ENCODE results near the gene MSI2.
A peak's percentile ranks its signal among the peaks of the same experiment; 100 is the strongest.

MSI2 gene

GRCh38 chr17:57384219-57384618 is 127.9 kb downstream of the MSI2 start:
- no peak overlapping the region for H3K27ac Mint-ChIP-seq
- no peak overlapping the region for H3K4me3 Mint-ChIP-seq
- peaks cover 42 to 45% of the 10 kb centered on the region in 2 donors for H3K9me3 Mint-ChIP-seq
- H3K4me1 Mint-ChIP-seq: peaks cover 8% of the 10 kb centered on the region
- DNase-seq: no peak
- ATAC-seq: no peak
- no peaks in the 10 kb centered on the region for H3K27me3 Mint-ChIP-seq

- no peak for ATAC-seq
- H3K27ac Mint-ChIP-seq: no peak overlapping the region
- DNase-seq: no peak
- no peaks in the 10 kb centered on the region for H3K27me3 Mint-ChIP-seq
- no peaks in the 10 kb centered on the region for H3K4me1 Mint-ChIP-seq
- H3K9me3 Mint-ChIP-seq: peaks cover 42 to 49% of the 10 kb centered on the region in 2 donors
- H3K4me3 Mint-ChIP-seq: no peak overlapping the region
These were observed 129.7 kb downstream of the MSI2 start for GRCh38 chr17:57385975-57386374.

- ATAC-seq: no peak
- H3K9me3 Mint-ChIP-seq: peaks cover 36 to 49% of the 10 kb centered on the region in 2 donors
- no peak overlapping the region for H3K4me3 Mint-ChIP-seq
- no peaks in the 10 kb centered on the region for H3K4me1 Mint-ChIP-seq
- H3K27ac Mint-ChIP-seq: no peak overlapping the region
- no peaks in the 10 kb centered on the region for H3K27me3 Mint-ChIP-seq
- DNase-seq: no peak
These were observed 131.3 kb downstream of the MSI2 start for GRCh38 chr17:57387575-57387974.

- H3K4me1 Mint-ChIP-seq: no peaks in the 10 kb centered on the region
- ATAC-seq (no peak), DNase-seq (no peak)
- H3K4me3 Mint-ChIP-seq: no peak overlapping the region
- no peaks in the 10 kb centered on the region for H3K27me3 Mint-ChIP-seq
- H3K27ac Mint-ChIP-seq: peak overlapping the region in 1 of 2 donors; percentile 70
- peaks cover 37 to 52% of the 10 kb centered on the region in 2 donors for H3K9me3 Mint-ChIP-seq
These were observed 131.9 kb downstream of the MSI2 start for GRCh38 chr17:57388131-57388725.

DNA sequence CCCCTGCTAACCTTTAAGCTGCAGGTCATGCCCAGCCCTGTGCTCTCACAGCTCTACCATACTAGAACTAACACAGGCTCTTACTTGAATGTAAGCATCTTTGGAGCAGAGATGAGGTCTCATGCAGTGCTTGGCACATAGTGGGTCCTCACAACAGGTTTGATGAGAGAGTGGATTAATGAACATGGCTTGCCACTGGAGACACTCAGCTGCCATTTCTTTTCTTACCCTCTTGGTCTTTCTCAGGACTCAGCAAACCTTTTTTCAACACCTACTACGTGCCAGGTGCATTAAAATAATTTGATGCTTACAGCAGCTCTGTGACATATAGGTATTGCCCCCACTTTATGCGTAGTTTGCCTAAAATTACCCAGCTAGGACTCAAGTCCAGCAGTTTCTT is 133.2 kb downstream of the MSI2 start:
- DNase-seq (no peak), ATAC-seq (no peak)
- H3K27me3 Mint-ChIP-seq: no peaks in the 10 kb centered on the region
- H3K27ac Mint-ChIP-seq: no peak overlapping the region
- no peak overlapping the region for H3K4me3 Mint-ChIP-seq
- peaks cover 33 to 48% of the 10 kb centered on the region in 2 donors for H3K9me3 Mint-ChIP-seq
- H3K4me1 Mint-ChIP-seq: no peaks in the 10 kb centered on the region

DNA sequence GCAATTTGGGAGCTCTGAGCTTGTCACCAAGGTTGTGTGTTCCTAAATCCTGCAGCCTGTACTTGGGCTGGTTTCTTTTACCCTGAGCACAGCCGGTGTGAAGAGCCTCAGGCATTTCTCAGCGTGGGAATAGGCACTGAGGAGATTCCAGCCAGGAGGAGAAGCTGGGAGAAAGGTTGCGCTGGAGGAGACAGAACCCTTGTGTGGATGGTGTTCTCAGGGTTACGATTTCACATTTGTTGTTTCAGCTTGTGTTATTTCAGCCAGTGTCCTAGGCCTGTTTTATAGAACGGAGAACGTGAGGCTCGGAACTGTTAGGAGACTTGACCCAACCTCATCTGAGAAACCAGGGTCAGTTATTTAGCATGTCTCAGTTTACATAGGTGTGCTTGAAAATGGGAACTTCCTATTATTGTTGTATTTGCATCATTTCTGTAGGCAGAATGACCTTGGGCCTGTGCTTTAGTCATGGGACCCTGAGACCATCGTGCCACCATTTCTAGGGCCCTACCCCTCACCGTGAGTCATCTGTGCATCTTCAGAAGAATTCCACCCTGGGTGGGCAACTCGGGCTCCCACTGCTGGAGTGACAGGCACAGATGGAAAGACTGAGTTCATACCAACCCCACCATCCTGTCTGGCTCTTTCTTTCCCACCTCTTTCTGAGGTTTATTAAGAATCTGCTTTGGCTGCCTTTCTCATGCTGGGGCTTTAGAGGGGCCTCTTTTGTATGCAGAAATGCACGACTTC is 134.9 kb downstream of the MSI2 start:
- no peak overlapping the region for H3K27ac Mint-ChIP-seq
- DNase-seq: no peak
- no peaks in the 10 kb centered on the region for H3K27me3 Mint-ChIP-seq
- peaks cover 19 to 30% of the 10 kb centered on the region in 2 donors for H3K9me3 Mint-ChIP-seq
- H3K4me1 Mint-ChIP-seq: peaks cover 11% of the 10 kb centered on the region
- ATAC-seq: no peak
- no peak overlapping the region for H3K4me3 Mint-ChIP-seq

- H3K27me3 Mint-ChIP-seq: no peaks in the 10 kb centered on the region
- DNase-seq: no peak
- H3K27ac Mint-ChIP-seq: no peak overlapping the region
- no peak overlapping the region for H3K4me3 Mint-ChIP-seq
- peaks cover 11% of the 10 kb centered on the region for H3K4me1 Mint-ChIP-seq
- peaks cover 18 to 28% of the 10 kb centered on the region in 2 donors for H3K9me3 Mint-ChIP-seq
- ATAC-seq: no peak
These were observed 135.6 kb downstream of the MSI2 start for GRCh38 chr17:57391857-57392471.

GRCh38 chr17:57393368-57393767 is 137.0 kb downstream of the MSI2 start:
- peaks cover 6 to 14% of the 10 kb centered on the region in 2 donors for H3K9me3 Mint-ChIP-seq
- no peak overlapping the region for H3K4me3 Mint-ChIP-seq
- peaks cover 11% of the 10 kb centered on the region for H3K4me1 Mint-ChIP-seq
- no peak for ATAC-seq
- H3K27ac Mint-ChIP-seq: no peak overlapping the region
- DNase-seq: no peak
- H3K27me3 Mint-ChIP-seq: no peaks in the 10 kb centered on the region

- H3K27me3 Mint-ChIP-seq: no peaks in the 10 kb centered on the region
- no peak overlapping the region for H3K4me3 Mint-ChIP-seq
- H3K4me1 Mint-ChIP-seq: peaks cover 11% of the 10 kb centered on the region
- peaks cover 6 to 8% of the 10 kb centered on the region in 2 donors for H3K9me3 Mint-ChIP-seq
- ATAC-seq (no peak), DNase-seq (no peak)
- no peak overlapping the region for H3K27ac Mint-ChIP-seq
These were observed 138.1 kb downstream of the MSI2 start for GRCh38 chr17:57394375-57394774.

DNA sequence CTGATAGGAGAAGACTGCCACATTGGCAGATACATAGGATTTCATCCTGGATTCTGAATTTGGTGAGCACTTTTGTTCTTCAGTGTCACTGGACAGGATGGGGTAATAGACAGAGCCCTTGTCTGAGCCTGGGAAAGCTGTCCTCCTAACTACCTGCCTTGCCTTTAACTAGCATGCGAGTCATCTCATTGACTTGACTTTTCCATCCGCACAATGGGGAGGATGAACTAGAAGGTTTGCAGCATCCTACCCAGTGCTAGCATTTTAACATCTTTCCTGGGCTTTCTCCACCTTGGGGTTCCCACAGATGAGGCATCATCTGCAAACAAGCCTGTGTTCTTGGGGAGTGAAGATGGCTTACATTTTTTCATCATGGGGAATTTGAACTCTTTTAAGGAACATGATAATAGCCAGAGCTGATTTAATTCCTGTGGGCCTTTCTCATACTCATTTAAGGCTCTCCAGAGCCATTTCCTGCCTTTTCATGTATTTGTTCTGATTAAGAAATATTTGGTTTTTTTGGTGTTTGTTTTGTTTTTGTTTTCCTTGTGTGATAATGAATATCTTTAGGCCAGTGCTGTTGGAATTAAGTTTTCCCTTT is 139.5 kb downstream of the MSI2 start:
- Mint-ChIP-seq H3K27me3 (no peaks in the 10 kb centered on the region), H3K4me3 (no peak overlapping the region), H3K4me1 (peaks cover 17% of the 10 kb centered on the region), H3K9me3 (peaks cover 6% of the 10 kb centered on the region in 2 donors), H3K27ac (no peak overlapping the region)
- DNase-seq: no peak
- no peak for ATAC-seq

GRCh38 chr17:57396511-57396921 is 140.2 kb downstream of the MSI2 start:
- Mint-ChIP-seq H3K9me3 (peaks cover 6% of the 10 kb centered on the region in 2 donors), H3K27ac (no peak overlapping the region), H3K4me3 (no peak overlapping the region), H3K4me1 (peaks cover 17% of the 10 kb centered on the region), H3K27me3 (no peaks in the 10 kb centered on the region)
- DNase-seq: no peak
- no peak for ATAC-seq

DNA sequence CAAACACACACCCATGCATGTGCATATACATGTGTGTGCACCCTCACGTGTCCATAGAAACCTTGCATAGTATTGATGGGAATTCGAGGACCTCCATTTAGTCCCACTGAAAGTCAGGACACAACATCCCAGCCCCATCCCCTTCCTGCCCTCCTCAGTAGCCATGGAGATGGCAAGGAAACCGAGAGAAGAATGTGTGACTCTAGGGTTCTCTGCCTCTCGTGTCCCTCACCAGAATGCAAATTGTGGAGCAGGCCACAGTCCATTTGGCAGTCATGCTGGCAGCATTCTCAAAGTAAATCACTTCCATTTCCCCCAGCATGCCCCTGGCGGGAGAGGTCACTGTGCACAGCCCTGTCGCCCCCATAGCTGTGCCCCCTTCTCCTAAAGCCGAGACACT is 141.1 kb downstream of the MSI2 start:
- H3K9me3 Mint-ChIP-seq: peaks cover 6% of the 10 kb centered on the region in 2 donors
- ATAC-seq (no peak), DNase-seq (no peak)
- H3K27me3 Mint-ChIP-seq: no peaks in the 10 kb centered on the region
- no peak overlapping the region for H3K27ac Mint-ChIP-seq
- peaks cover 17% of the 10 kb centered on the region for H3K4me1 Mint-ChIP-seq
- H3K4me3 Mint-ChIP-seq: no peak overlapping the region

DNA sequence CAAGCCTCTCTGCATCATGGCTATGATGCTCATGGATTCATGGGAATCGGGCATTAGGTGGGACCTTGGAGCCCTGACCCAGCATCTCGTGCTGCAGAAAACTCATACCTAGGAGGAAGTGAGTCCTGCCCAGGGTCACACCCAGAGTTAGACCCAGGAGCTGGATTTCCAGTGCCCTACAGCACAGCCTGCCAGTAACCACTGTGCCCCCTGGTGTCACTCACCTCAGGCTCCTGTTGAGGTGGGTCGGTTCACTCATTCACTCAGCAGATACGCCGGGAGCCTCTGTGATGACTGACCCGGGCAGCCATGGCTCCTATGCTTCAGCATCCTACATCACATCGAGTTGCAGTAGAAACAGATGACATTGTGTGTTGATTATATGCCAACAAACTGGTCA is 143.4 kb downstream of the MSI2 start:
- Mint-ChIP-seq H3K4me1 (peaks cover 26% of the 10 kb centered on the region), H3K27me3 (no peaks in the 10 kb centered on the region), H3K4me3 (no peak overlapping the region)

DNA sequence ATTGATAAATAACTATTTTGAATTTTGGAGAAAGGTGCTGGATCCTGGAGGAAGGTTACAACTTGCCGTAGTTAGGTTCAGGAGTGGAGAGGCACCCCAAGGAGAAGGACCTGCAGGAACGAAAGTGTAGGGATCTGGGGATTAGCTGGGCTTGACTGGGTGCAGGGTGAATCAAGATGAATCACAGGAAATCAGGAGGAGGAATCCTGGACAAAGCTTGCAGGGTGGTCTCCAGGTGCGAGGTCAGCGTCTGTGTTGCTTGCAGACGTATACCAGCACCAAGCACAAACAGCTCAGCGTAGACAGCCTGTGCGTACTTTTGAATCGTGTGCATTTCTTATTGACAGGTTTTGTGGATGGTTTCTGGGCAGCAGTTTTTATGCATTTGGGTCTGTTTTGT is 144.3 kb downstream of the MSI2 start:
- ATAC-seq: no peak
- no peak overlapping the region for H3K27ac Mint-ChIP-seq

More for the DNA sequence above, 143.4 kb downstream of the MSI2 start:
- ATAC-seq (no peak), DNase-seq (no peak)
- no peaks in the 10 kb centered on the region for H3K9me3 Mint-ChIP-seq
- H3K27ac Mint-ChIP-seq: no peak overlapping the region

DNA sequence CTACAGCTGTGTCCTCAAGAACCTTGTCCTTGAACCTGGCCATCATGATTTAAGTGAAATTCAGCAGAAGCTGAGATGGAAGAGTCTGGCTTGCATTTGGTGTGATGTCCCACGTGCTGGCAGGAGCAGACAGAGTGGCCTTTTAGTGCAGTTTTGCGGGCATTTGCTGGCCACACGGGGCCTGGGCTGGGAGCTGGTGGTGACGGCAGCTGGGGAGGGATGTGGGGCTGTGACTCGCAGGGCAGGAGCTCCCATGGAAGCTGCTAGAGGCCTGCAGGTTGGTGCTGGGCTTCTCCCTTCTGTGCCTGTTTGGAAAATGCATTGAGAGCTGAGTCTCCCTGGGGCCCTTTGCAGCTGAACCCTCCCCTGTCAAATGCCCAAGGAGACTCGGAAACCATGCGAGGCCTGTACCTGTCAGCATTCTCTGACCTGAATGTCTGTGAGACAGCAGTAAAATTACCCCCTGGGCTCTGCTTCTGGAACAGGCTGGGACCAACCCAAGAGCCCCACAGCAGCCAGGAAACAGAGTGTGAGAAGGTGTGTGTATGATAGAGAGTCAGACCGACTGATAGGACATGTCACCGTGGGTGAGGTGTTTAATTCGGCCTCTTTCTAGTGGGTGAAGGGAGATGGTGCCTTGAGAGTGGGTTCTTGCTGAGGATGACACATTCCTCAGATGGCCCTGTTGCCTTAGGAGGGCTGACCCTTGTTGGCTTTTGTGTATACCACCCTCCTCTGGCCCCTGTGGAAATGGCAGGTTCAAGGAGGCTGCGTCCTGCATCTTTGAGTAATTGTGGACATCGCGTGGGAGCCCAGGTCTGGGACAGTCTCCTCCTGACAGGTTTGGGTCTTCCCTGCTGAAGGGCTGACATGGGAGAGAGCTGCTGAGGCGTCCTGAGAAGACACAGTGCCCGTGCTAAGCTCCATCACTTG is 145.5 kb downstream of the MSI2 start:
- DNase-seq (no peak), ATAC-seq (peak; percentile 41)
- Mint-ChIP-seq H3K27me3 (no peaks in the 10 kb centered on the region), H3K4me3 (no peak overlapping the region), H3K27ac (peak overlapping the region in 1 of 2 donors; percentile 81), H3K9me3 (no peaks in the 10 kb centered on the region), H3K4me1 (peaks cover 32% of the 10 kb centered on the region)

More for the DNA sequence above, 144.3 kb downstream of the MSI2 start:
- no peak for DNase-seq
- Mint-ChIP-seq H3K4me1 (peaks cover 21% of the 10 kb centered on the region), H3K4me3 (no peak overlapping the region), H3K27me3 (no peaks in the 10 kb centered on the region), H3K9me3 (no peaks in the 10 kb centered on the region)
